Measurements from ENCODE around the gene EGFL8.

Gene EGFL8

DNA sequence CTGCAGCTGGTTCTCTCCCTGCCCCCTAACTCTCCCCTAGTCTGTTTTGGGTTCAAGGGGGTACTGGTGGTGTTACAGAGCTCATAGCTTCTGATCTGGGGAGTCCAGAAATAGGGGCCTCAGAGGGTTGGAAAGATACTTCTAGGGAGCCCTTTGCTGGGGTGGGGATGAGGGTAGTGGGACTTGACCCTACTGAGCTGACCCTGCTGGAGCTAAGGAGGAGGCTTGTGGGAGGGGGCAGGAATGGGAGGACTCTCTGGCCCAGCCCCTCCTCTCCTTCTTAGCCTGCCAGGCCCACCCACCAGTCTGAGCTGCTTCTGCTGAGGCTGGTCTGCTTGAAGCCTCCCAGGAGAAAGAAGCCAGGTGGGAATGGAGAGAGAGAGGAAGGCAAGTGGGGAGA, at the start of gene EGFL8:
Gene EGFL8, plus strand, starts transcription at position 301 of the 400 bp plus-strand sequence. CDS start 1,571 bp downstream, outside the sequence.
- no peak for DNase-seq (ENCODE audit: low read depth)

DNA sequence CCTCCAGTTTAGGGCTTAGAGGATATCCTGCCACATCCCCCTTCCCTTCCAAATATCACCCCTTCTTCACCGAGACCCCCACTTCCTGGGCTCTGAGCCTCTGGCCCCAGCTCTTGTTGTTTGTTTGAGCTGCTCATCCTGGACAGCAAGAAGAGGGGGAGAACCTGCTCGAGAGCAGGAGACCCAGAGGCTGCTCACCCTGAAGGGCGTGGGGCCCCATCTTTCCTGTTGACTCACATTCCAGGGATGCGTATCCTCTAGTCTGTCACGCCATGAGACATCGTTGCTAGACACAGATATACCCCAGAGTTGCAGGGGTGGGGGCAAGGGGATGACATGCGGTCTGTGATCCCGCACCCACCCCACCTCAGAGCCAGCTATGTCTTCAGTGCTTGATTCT, 49.6 kb upstream of the EGFL8 start:
- peak; percentile 78 for DNase-seq (ENCODE audit: low read depth)

DNA sequence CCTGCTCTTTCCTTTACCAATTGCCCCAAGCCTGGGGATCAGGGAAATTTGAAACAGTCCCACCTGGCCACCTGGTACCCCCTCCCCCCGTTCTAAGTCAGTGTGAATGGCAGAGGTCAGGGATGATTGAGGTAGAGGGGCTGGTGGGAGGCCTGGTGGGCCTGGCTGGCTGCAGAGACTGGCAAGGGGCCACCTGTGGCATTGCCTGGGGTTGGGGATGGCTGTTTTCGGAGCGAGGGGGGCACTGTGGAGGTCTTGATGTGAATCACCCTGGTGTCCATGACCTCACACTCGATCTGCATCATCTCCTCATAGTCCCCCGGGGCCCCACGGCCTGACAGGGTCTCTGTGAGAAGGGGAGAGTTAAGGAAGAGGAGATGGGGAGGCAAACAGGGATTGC, 48.8 kb upstream of the EGFL8 start:
- no peak for DNase-seq (ENCODE audit: low read depth)

- DNase-seq (ENCODE audit: low read depth), result no peak
Observed at GRCh38 chr6:32116674-32117073, 47.7 kb upstream of the EGFL8 start.

GRCh38 chr6:32117461-32117860, 46.9 kb upstream of the EGFL8 start:
- peak; percentile 34 for DNase-seq (ENCODE audit: low read depth)

DNA sequence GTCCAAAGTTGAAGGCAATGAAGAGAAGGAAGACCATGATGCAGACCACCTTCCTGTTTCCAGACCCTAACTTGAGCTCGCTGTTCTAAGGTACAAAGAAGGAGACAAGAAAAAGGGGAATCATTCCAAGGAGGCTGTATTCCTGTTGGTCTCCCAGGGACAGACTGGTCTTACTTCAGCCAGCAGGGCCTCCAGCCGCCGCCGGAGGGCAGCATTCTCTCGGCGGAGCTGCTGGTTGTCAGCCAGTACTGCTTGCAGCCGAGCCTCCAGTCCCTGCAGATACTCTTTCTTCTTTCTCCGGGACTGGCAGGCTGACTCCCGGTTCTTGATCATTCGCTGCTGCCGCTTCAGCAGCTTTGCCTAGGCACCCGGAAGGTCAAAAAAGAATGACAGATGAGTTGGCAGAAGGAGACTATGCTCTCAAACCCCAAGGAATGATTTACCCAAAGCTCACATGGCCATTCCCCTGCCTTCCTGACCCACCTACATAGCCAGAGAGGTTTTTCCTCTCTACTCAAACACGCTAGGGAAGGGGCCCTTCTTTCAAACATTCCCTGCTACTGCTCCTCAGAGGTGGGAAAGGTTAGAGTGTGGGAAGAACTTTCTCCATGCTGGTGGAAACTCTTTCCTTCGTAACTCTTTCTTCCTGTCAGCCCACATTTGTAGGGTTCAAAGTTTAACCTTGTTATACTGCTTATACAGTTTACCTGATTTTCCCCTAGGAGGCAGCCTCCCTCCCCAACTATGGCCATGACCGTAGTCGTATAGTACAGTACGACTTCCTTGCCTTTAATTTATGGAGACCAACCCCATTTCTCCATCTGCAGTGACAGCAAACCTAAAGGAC, 45.4 kb upstream of the EGFL8 start:
- peak; percentile 80 for DNase-seq (ENCODE audit: low read depth)

DNA sequence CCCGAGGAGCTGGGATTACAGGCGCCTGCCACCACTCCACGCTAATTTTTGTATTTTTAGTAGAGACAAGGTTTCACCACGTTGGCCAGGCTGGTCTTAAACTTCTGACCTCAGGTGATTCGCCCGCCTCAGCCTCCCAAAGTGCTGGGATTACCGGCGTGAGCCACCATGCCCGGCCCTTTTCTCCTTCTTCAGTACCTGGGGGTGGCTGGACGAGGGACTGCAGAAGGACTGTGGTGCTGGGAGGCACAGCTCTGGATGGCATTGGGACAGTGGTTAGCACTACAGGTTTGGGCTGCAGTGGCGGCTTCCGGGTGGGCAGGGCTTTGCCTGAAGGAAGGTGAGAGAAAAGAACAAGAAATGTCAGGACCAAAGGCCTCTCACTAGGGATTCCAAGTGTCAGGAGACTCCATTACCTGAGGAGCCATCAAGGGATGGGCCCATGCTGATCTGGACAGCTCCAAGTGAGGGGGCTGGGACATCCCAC, 43.8 kb upstream of the EGFL8 start:
- DNase-seq (ENCODE audit: low read depth), result no peak

- DNase-seq (ENCODE audit: low read depth), result no peak
Observed at GRCh38 chr6:32123681-32124080, 40.7 kb upstream of the EGFL8 start.

GRCh38 chr6:32126880-32127279, 37.5 kb upstream of the EGFL8 start:
- DNase-seq (ENCODE audit: low read depth), result no peak

- no peak for DNase-seq (ENCODE audit: low read depth)
Observed at GRCh38 chr6:32127409-32127716, 37.0 kb upstream of the EGFL8 start.

GRCh38 chr6:32127717-32128592, 36.4 kb upstream of the EGFL8 start, which contains the start of gene ATF6B:
Gene ATF6B, minus strand, starts transcription at chr6:32128246. Its CDS starts 39 bp downstream, at chr6:32128207.
- peak; percentile 100 for DNase-seq (ENCODE audit: low read depth)

DNA sequence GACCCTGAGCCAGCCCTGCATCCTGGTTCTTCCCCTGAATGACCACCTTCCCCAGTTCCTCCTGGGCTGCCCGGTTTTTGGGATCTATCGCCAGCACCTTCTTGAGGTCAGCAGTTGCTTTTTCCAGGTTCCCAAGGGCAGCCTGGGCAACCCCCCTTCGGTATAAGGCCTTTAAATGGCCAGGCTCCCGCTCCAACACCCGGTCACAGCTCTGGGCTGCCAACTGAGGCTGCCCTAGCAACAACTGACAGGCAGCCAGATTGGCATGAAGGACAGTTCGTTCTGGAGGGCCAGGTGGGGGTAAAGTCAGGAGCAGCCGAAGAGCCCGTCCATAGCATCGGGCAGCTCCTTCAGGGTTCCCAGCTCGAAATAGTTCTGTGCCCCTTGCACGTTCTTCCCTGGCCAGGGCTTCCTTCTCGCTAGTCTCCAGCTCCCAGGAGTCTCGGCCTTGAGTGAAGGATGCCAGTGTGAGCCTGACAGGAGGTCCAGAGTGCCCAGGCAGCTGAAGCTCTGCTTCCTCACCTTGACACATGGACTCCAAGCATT, 35.6 kb upstream of the EGFL8 start:
- DNase-seq (ENCODE audit: low read depth), result no peak

DNA sequence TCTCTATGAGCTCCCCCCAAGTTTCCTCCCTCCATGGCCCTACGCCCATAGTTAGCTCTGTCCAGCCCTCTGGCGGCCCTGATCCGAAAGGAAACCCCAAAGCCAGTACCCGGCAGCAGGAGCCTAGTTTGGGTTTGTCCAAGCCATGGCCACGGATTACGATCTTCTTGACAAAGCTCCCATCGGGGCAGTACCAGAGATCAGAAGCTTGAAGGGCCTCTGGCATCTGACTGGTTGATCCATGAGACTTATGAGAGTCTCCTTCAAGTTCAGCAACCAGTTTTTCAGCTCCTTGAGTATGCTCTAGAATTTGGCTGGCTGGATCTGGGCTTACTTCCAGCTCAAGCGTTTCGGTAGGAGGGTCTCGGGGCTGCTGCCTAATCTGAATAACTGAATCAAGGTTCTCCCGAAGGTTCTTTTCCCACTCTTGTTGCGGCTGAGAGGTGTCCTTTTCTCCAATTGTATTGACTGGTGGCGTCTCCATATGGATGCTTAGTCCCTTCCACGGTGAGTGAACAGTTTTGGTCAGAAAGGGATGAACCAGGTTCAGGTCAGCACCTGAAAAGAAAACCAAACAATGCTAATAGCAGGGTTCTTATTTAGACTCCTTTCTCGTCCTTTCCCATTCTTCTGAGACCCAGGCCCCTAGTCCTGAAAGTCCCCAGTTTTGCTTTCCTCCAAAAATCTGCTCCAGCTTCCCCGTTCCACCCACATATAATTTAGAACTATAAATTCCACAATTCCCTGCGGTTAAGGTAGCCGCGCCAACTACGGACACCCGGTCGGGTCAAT, 34.9 kb upstream of the EGFL8 start:
- no peak for DNase-seq (ENCODE audit: low read depth)

GRCh38 chr6:32131439-32131948, 32.9 kb upstream of the EGFL8 start:
- no peak for DNase-seq (ENCODE audit: low read depth)

DNA sequence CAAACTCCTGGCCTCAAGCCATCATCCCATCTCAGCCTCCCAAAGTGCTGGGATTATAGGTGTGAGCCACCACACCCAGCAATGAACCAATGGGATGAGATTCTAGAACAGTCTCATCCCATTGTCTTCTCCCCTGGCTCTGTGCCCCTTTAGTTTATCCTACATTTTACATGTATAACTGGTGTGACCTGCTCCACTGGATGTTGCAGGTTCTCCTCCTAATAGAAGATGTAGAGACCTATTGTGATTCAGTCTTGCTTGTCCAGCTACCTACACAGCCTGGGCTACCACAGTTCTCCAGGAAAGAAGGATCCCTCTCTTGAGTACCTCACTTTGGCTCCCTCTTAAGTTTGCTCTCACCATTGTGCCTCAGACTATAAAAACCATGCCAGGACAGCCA, 32.3 kb upstream of the EGFL8 start:
- DNase-seq (ENCODE audit: low read depth), result no peak

- peak; percentile 48 for DNase-seq (ENCODE audit: low read depth)
Observed at GRCh38 chr6:32133786-32134185, 30.6 kb upstream of the EGFL8 start.

- DNase-seq (ENCODE audit: low read depth), result no peak
Observed at GRCh38 chr6:32137454-32137853, 26.9 kb upstream of the EGFL8 start.

GRCh38 chr6:32139590-32139989, 24.8 kb upstream of the EGFL8 start:
- no peak for DNase-seq (ENCODE audit: low read depth)

- DNase-seq (ENCODE audit: low read depth), result peak; percentile 16
Observed at GRCh38 chr6:32140420-32141046, 23.9 kb upstream of the EGFL8 start.

DNA sequence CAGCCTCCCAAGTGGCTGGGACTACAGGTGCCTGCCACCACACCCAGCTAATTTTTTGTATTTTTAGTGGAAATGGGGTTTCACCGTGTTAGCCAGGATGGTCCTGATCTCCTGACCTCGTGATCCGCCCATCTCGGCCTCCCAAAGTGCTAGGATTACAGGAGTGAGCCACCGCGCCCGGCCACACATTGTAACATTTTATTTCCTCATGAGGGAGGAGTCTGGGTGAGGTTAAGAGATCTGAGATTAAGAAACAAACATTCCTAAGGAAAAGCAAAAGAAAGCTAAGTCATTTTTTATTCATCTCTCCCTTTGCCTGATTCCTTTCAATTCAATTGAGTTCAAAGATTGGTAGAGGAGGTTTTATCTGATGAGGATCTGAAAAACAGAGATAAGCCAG, 20.2 kb upstream of the EGFL8 start:
- DNase-seq (ENCODE audit: low read depth), result peak; percentile 39

DNA sequence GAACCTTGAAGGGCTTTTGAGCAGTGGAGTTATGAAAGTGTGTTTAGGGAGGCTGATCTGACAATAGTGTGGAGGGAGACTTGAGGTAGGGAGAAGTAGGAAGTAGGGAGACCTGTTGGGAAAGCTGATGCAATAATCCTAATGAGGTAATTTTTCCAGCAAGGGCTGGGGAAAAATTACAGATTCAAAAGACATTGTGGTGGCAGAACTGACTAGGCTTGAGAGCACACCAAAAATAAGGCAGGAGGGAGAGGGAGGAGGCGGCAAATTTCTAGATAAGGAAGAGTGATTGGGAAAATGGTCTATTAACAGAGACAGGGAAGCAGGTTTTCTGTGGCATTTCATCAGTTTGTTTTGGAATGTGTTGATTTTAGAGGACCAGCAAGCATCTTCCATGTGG, 18.1 kb upstream of the EGFL8 start:
- peak; percentile 28 for DNase-seq (ENCODE audit: low read depth)
